Colonic mucosa (tissue), 4 donors: Measurements from ENCODE around the gene INVS. TPM values are rescaled to one million over a fixed set of nuclear protein-coding genes. Genes with fewer than 3 reads are reported as not detected.
"Not testable (repeated sequence)": the region's sequence is repeated elsewhere in the genome, so short reads cannot be mapped to it uniquely, and the experiment has no call there.

Source experiments
- DNase-seq: peaks from one replicate; pipeline ENCODE4 v3.0.0-alpha.2; 2020
- H3K27ac ChIP-seq: fragments of 200-600 bp; one replicate; pipeline ENCODE4 v1.8.0; 2021
- H3K27me3 ChIP-seq: fragments of 200-600 bp; one replicate; pipeline ENCODE4 v1.8.0; 2021
- H3K36me3 ChIP-seq: fragments of 200-600 bp; one replicate; pipeline ENCODE4 v1.8.0; 2021
- H3K4me1 ChIP-seq: fragments of 200-600 bp; one replicate; pipeline ENCODE4 v1.8.0; 2021; ENCODE audit warnings: mild to moderate bottlenecking
- H3K4me3 ChIP-seq: fragments of 200-600 bp; one replicate; pipeline ENCODE4 v1.8.0; 2021
- H3K9ac ChIP-seq, 2 donors: one replicate each; pipeline ENCODE4 v1.7.0; 2013; ENCODE audit warnings: control low read depth in 2 of 2, low read depth in 2 of 2, low read length in 2 of 2
- H3K9me3 ChIP-seq: fragments of 200-600 bp; one replicate; pipeline ENCODE4 v1.8.0; 2021
- CTCF ChIP-seq: fragments of 200-600 bp; IDR thresholded peaks from one replicate; pipeline ENCODE4 v1.8.0; 2022; ENCODE audit warnings: antibody characterized with exemption, mild to moderate bottlenecking
- intact Hi-C: fragments of 100-400 bp; cut with DNase I; formaldehyde crosslinking; loops from one replicate; pipeline ENCODE4 v1.14.1; 2022
- total RNA-seq, 2 donors: library from RNA; stranded (reverse); fragmentation: NEBNext Ultra II Directional in 1 of 2; extraction: Animal tissue kit (Norgen Biotek cat#: 25700) in 1 of 2; gene quantifications; one replicate each; pipeline ENCODE4 v1.2.1, GENCODE V29; 2021
- donor health status: healthy.
- donor health status: DM: no; HTN: no; CAD: no.
- donor health status: DM: no; HTN: no; CAD: no.

Gene INVS
- total RNA-seq, 2 donors from 2014 or later, result 12.1 to 16.0 TPM

DNA sequence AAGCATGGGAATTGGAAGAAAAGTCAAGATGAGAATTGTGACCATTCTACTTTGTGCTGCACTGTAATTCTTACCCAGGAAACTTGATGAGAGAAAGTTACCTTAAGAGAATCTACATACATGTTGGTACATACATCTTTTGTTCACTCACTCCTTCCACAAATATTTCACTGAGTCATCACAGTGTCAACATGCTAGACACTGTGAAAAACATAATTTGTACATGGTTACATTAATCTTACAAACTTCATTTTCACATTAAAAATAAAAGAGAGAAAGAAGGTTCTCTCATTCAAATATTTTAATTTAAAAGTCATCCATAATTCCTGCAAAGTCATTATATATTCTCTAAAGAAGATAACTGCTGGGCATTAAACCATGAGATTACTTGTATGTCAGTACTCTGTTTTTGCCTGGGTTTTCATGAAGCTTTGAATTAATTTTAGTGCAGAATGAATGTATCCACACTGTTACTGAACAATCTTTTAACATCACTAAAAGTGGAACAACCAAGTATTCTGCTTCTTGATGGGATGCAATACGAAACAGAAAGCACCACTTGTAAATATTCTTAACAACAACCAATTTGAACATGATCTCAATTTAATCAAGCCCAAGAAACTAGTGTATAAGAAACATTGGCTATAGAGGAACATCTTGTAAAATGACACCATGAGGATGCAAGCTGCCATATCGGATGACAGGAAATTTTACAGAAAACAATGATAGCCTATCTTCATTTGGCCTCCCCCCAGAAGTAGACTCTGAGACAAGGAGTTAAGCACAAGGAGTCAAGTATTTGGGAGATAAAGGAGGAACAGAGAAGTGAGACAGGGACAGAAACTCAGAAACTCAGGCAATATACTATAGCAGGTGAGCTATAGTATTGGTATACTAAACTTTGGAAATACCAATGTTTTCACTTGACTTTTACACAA, 28.7 kb upstream of the INVS start:
- intact Hi-C loops, result no loop called here
- H3K36me3 ChIP-seq, result no peaks in the 10 kb centered on the region
- no peaks in the 10 kb centered on the region for H3K27me3 ChIP-seq
- no peak for DNase-seq
- no peak overlapping the region for H3K4me3 ChIP-seq
- H3K4me1 ChIP-seq, result no peaks in the 10 kb centered on the region
- H3K9me3 ChIP-seq, result no peaks in the 10 kb centered on the region
- no peak overlapping the region for H3K9ac ChIP-seq
- TF ChIP-seq CTCF, result no peak
- no peak overlapping the region for H3K27ac ChIP-seq

DNA sequence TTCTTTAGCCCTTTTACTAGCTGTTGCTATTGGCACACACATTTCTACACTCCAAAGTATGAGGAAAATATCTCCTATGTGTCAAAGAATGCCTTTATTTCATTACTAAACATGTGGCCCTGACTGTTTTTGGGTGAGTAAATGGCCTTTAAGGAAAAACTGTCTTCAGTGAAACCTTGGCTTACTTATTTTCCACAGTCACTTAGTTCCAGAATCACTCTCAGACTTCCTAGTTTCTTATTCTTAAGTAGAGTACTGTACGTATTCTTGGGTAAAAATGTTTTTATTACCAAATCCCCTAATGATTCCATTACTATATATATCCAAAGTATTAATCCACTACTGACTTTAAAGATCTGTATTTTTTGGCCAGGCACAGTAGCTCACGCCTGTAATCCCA, 27.8 kb upstream of the INVS start:
- H3K4me3 ChIP-seq, result no peak overlapping the region
- no peak for TF ChIP-seq CTCF
- no peaks in the 10 kb centered on the region for H3K27me3 ChIP-seq
- intact Hi-C loops, result no loop called here
- H3K36me3 ChIP-seq, result no peaks in the 10 kb centered on the region
- H3K4me1 ChIP-seq, result no peaks in the 10 kb centered on the region
- no peak overlapping the region for H3K27ac ChIP-seq
- H3K9me3 ChIP-seq, result no peaks in the 10 kb centered on the region
- H3K9ac ChIP-seq, result no peak overlapping the region
- DNase-seq, result no peak

GRCh38 chr9:100072805-100073204, 26.2 kb upstream of the INVS start:
- no peak overlapping the region for H3K9ac ChIP-seq
- no peak overlapping the region for H3K4me3 ChIP-seq
- intact Hi-C loops, result no loop called here
- H3K4me1 ChIP-seq, result no peaks in the 10 kb centered on the region
- no peak overlapping the region for H3K27ac ChIP-seq
- H3K9me3 ChIP-seq, result no peaks in the 10 kb centered on the region
- H3K27me3 ChIP-seq, result no peaks in the 10 kb centered on the region
- H3K36me3 ChIP-seq, result no peaks in the 10 kb centered on the region
- TF ChIP-seq CTCF, result no peak
- DNase-seq, result no peak

- Histone ChIP-seq H3K9ac (no peak overlapping the region), H3K4me3 (no peak overlapping the region), H3K36me3 (no peaks in the 10 kb centered on the region), H3K4me1 (no peaks in the 10 kb centered on the region), H3K9me3 (no peaks in the 10 kb centered on the region), H3K27ac (no peak overlapping the region), H3K27me3 (no peaks in the 10 kb centered on the region)
- DNase-seq, result no peak
- TF ChIP-seq CTCF, result no peak
- intact Hi-C loops, result no loop called here
Observed at GRCh38 chr9:100074093-100074492, 24.9 kb upstream of the INVS start.

GRCh38 chr9:100074989-100075388, 24.1 kb upstream of the INVS start:
- no peaks in the 10 kb centered on the region for H3K9me3 ChIP-seq
- no peak overlapping the region for H3K9ac ChIP-seq
- no peak overlapping the region for H3K27ac ChIP-seq
- DNase-seq, result no peak
- no peaks in the 10 kb centered on the region for H3K36me3 ChIP-seq
- no peak overlapping the region for H3K4me3 ChIP-seq
- TF ChIP-seq CTCF, result no peak
- H3K27me3 ChIP-seq, result no peaks in the 10 kb centered on the region
- intact Hi-C loops, result no loop called here
- H3K4me1 ChIP-seq, result no peaks in the 10 kb centered on the region

- not testable (repeated sequence) for H3K4me3 ChIP-seq, H3K9ac ChIP-seq
Observed at GRCh38 chr9:100076256-100076655, 22.8 kb upstream of the INVS start.

More at GRCh38 chr9:100076256-100076655, 22.8 kb upstream of the INVS start:
- H3K27me3 ChIP-seq, DNase-seq, H3K4me1 ChIP-seq, H3K9me3 ChIP-seq, H3K36me3 ChIP-seq, H3K27ac ChIP-seq, intact Hi-C loops: not testable (repeated sequence)
